GM12878 (cell line): ENCODE measurements around the gene EEF1A1. TPM values are rescaled to one million over a fixed set of nuclear protein-coding genes. Genes with fewer than 3 reads are reported as not detected.

Experiments
- ATAC-seq: fragments of 200-7000 bp; cut with Tn5 transposase; 3 replicates; pipeline ENCODE4 v1.9.1; 2020; ENCODE audit warnings: mild to moderate bottlenecking, moderate library complexity
- BruUV-seq: library from RNA; stranded (reverse); fragments of 400-500 nt; replicated peaks from 2 replicates; lab custom pipeline; 2021; lab: Mats Ljungman, UMichigan
- CTCF ChIA-PET: fragments of 300-600 bp; sonication (Branson Sonifier 250); formaldehyde crosslinking; extraction: SDS; loops from one replicate; lab custom pipeline; 2021; ENCODE audit warnings: inconsistent platforms; lab: Yijun Ruan, JAX
- POLR2A ChIA-PET: fragments of 350-600 bp; formaldehyde crosslinking; extraction: SDS; loops from one replicate; lab custom pipeline; 2021; ENCODE audit warnings: inconsistent platforms; lab: Charles Lee
- RAD21 ChIA-PET: fragments of 300-600 bp; sonication (Branson Sonifier 250); formaldehyde crosslinking; loops from one replicate; lab custom pipeline; 2023; ENCODE audit warnings: antibody characterized with exemption; ENCODE audit not compliant: unreplicated experiment; lab: Charles Lee
- SMC1A ChIA-PET: fragments of 300-600 bp; sonication (Branson Sonifier 250); formaldehyde crosslinking; loops from one replicate; lab custom pipeline; 2023; ENCODE audit not compliant: unreplicated experiment, uncharacterized antibody; lab: Charles Lee
- DNase-seq: peaks from one replicate; pipeline ENCODE4 v3.0.0-alpha.2; 2011; ENCODE audit warnings: low read depth, low spot score
- FAIRE-seq: peaks from 3 replicates; lab custom pipeline; 2011; peaks lifted over from hg19 to GRCh38; lab: Jason Lieb, UNC
- H2AFZ ChIP-seq: 2 replicates; pipeline ENCODE4 v1.6.0; 2011; ENCODE audit warnings: low read depth, low read length, control low read depth; ENCODE audit not compliant: control insufficient read depth
- H3K27ac ChIP-seq: 2 replicates; pipeline ENCODE4 v1.5.1; 2011; ENCODE audit warnings: control low read depth; ENCODE audit not compliant: control insufficient read depth, insufficient read depth
- H3K27me3 ChIP-seq, 2 experiments: replicated peaks in 1 of 2; 2 replicates each; pipeline versions ENCODE4 v1.6.0 to v1.6.1; 2011; ENCODE audit warnings: low read length in 1 of 2; ENCODE audit not compliant: control insufficient read depth in 2 of 2, insufficient read depth in 2 of 2
- H3K36me3 ChIP-seq, 2 experiments: 2 replicates each; pipeline ENCODE4 v1.5.1; 2011; ENCODE audit warnings: low read length in 1 of 2; ENCODE audit not compliant: control insufficient read depth in 2 of 2, insufficient read depth in 2 of 2
- H3K4me1 ChIP-seq: 2 replicates; pipeline ENCODE4 v1.6.1; 2011; ENCODE audit warnings: mild to moderate bottlenecking, low read length, moderate library complexity, mixed read lengths; ENCODE audit not compliant: control insufficient read depth, insufficient read depth
- H3K4me2 ChIP-seq: 2 replicates; pipeline ENCODE4 v1.6.0; 2011; ENCODE audit warnings: control low read depth; ENCODE audit not compliant: control insufficient read depth, insufficient read depth
- H3K4me3 ChIP-seq: fragments of 200-600 bp; sonication (generic); 2 replicates; pipeline ENCODE4 v1.5.1; 2016
- H3K79me2 ChIP-seq: 2 replicates; pipeline ENCODE4 v1.6.0; 2011; ENCODE audit warnings: low read length; ENCODE audit not compliant: control insufficient read depth, insufficient read depth
- H3K9ac ChIP-seq: 2 replicates; pipeline ENCODE4 v1.8.0; 2011; ENCODE audit warnings: low read length, control low read depth, mixed read lengths; ENCODE audit not compliant: control insufficient read depth, insufficient read depth
- H3K9me3 ChIP-seq: replicated peaks from 3 replicates; pipeline ENCODE4 v1.5.1; 2011; ENCODE audit warnings: mild to moderate bottlenecking, low read length; ENCODE audit not compliant: control insufficient read depth, insufficient read depth
- H4K20me1 ChIP-seq: 2 replicates; pipeline ENCODE4 v1.6.0; 2011; ENCODE audit not compliant: control insufficient read depth, insufficient read depth
- ESRRA ChIP-seq: IDR thresholded peaks from 2 replicates; pipeline ENCODE4 v1.6.1; 2012; ENCODE audit warnings: mild to moderate bottlenecking, low read length, improper control_type of control experiment
- RB1 ChIP-seq: fragments of 450-650 bp; formaldehyde crosslinking; IDR thresholded peaks from 2 replicates; pipeline ENCODE4 v1.6.1; 2017; ENCODE audit warnings: mild to moderate bottlenecking, borderline replicate concordance
- SRF ChIP-seq, 2 experiments: IDR thresholded peaks; 2 replicates each; pipeline ENCODE4 v1.6.1; 2011; ENCODE audit warnings: low read depth in 2 of 2, low read length in 2 of 2, mild to moderate bottlenecking in 1 of 2, moderate library complexity in 1 of 2
- WGBS: methylation state at CpG from one replicate; pipeline ENCODE4 v1.1.6; 2016; ENCODE audit warnings: low lambda C conversion rate; ENCODE audit not compliant: insufficient replicate concordance, insufficient coverage; ENCODE audit errors: missing lambda C conversion rate; 5-methylcytosine and 5-hydroxymethylcytosine counted together
- in situ Hi-C: fragments of 300-500 bp; cut with MboI; formaldehyde crosslinking; loops from 9 replicates; pipeline ENCODE4 v1.14.3; 2018; ENCODE audit warnings: mixed read lengths
- intact Hi-C: fragments of 100-400 bp; cut with micrococcal nuclease; formaldehyde crosslinking; loops from one replicate; pipeline ENCODE4 v1.14.2; 2022; ENCODE audit not compliant: unreplicated experiment
- polyA plus RNA-seq, 11 experiments: library from polyadenylated mRNA; depleted of rRNA in 4 of 11; unstranded in 6 of 11; stranded (reverse) in 5 of 11; fragments of >200 nt; fragmentation: Nextera tagmentation in 4 of 11; fragmentation: Illumina TruSeq in 1 of 11; extraction: Ambion mirVana in 4 of 11; extraction: Trizol in 1 of 11; gene quantifications; 1 replicate in 1 of 11; 2 replicates in 10 of 11; pipeline versions ENCODE4 v1.2.1 to v1.2.3, GENCODE V29; 2011 to 2016; ENCODE audit warnings: inconsistent platforms in 2 of 11, missing spikeins in 2 of 11, low read depth in 1 of 11
- total RNA-seq, 4 experiments: library from RNA; depleted of rRNA in 3 of 4; stranded (reverse); fragments of >200 nt in 3 of 4; fragmentation: Illumina TruSeq in 1 of 4; extraction: Trizol in 1 of 4; gene quantifications; 2 replicates each; pipeline versions ENCODE4 v1.2.1 to v1.2.3, GENCODE V29; 2013 to 2021
- TF ChIP-seq, protein P1 (sequence below): fragments of 450-650 bp; IDR thresholded peaks from 2 replicates; pipeline ENCODE4 v1.6.1; 2018; ENCODE audit warnings: borderline replicate concordance, mild to moderate bottlenecking; ENCODE audit not compliant: partially characterized antibody
- TF ChIP-seq, protein P2 (sequence below): fragments of 450-650 bp; formaldehyde crosslinking; IDR thresholded peaks from 2 replicates; pipeline ENCODE4 v1.4.0; 2022; ENCODE audit warnings: mild to moderate bottlenecking, moderate library complexity

The EEF1A1 gene
- total and polyA plus RNA-seq, 10 of the 15 experiments (the other 5 are each of a cell fraction or from before 2014, with no cell fraction given), result 4,214 to 18,090 (median 14,132) TPM

DNA sequence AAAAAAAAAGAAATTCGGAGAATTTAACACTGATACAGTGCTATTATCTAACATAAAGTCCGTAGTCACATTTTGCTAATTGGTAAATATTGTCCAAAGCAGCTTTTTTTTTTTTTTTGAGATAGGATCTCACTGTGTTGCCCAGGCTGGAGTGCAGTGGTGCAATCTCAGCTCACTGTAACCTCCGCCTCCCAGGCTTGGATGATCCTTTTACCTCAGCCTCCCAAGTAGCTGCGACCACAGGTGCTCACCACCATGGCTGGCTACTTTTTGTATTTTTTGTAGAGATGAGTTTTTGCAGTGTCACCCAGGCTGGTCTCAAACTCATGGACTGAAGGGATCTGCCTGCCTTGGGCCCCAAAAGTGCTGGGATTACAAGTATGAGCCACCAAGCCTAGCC, 43.4 kb downstream of the EEF1A1 start (continued):
- no peak for TF ChIP-seq SRF (IDR thresholded peaks at IDR 0.05; ENCODE audit: low read depth in 2 of 2, low read length in 2 of 2)
- TF ChIP-seq, all 136 proteins: peak for 0

DNA sequence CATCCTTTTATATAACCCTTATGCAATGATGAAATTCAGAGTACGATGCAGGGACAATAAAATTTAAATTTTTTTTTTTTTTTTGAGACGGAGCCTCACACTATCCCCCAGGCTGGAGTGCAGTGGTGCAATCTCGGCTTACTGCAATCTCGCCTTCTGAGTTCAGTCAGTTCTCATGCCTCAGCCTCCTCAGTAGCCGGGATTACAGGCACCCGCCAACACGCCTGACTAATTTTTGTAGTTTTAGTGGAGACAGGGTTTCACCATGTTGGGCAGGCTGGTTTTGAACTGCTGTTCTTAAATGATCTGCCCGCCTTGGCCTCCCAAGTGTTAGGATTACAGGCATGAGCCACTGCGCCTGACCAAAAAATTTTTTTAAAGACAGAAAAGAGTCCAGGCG, 44.1 kb downstream of the EEF1A1 start:
- 96% methylated on average over 10 of the region's 10 CpGs for WGBS
- in situ Hi-C loops, result no loop called here
- CTCF ChIA-PET, result no interaction called here
- SMC1A ChIA-PET, result interaction anchor here (0.6 to 0.7 kb wide), 3 partner anchors 39 to 136 kb away, joined by 3 to 4 read pairs (median 3); no protein-coding TSS in a partner anchor
- RAD21 ChIA-PET, result interaction anchor here (1.1 kb wide), 1 partner anchor 15 kb away, joined by 6 read pairs; no protein-coding TSS in a partner anchor
- H3K4me1 ChIP-seq, result peaks cover 6% of the 10 kb centered on the region; the same call in 1 of the 2 replicates
- H3K27me3 ChIP-seq, result no peaks in the 10 kb centered on the region
- peaks cover 3 to 24% of the 10 kb centered on the region in 2 experiments for H3K36me3 ChIP-seq
- no peak overlapping the region for H3K9ac ChIP-seq
- POLR2A ChIA-PET, result interaction anchor here (1.1 kb wide), 2 partner anchors 12 to 38 kb away, joined by 4 to 5 read pairs; no protein-coding TSS in a partner anchor
- H2AFZ ChIP-seq, result no peak overlapping the region
- no peaks in the 10 kb centered on the region for H3K79me2 ChIP-seq
- H3K4me2 ChIP-seq, result no peak overlapping the region
- no peaks in the 10 kb centered on the region for H3K9me3 ChIP-seq
- intact Hi-C loops, result no loop called here
- DNase-seq (no peak), ATAC-seq (no peak), FAIRE-seq (no peak)
- no peaks in the 10 kb centered on the region for H4K20me1 ChIP-seq
- no peak overlapping the region for H3K27ac ChIP-seq
- no peak overlapping the region for H3K4me3 ChIP-seq
- TF ChIP-seq, protein P1, sequence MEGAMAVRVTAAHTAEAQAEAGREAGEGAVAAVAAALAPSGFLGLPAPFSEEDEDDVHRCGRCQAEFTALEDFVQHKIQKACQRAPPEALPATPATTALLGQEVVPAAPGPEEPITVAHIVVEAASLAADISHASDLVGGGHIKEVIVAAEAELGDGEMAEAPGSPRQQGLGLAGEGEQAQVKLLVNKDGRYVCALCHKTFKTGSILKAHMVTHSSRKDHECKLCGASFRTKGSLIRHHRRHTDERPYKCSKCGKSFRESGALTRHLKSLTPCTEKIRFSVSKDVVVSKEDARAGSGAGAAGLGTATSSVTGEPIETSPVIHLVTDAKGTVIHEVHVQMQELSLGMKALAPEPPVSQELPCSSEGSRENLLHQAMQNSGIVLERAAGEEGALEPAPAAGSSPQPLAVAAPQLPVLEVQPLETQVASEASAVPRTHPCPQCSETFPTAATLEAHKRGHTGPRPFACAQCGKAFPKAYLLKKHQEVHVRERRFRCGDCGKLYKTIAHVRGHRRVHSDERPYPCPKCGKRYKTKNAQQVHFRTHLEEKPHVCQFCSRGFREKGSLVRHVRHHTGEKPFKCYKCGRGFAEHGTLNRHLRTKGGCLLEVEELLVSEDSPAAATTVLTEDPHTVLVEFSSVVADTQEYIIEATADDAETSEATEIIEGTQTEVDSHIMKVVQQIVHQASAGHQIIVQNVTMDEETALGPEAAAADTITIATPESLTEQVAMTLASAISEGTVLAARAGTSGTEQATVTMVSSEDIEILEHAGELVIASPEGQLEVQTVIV, result no peak
- no peak for TF ChIP-seq RB1
- no peak for TF ChIP-seq ESRRA
- TF ChIP-seq, protein P2, sequence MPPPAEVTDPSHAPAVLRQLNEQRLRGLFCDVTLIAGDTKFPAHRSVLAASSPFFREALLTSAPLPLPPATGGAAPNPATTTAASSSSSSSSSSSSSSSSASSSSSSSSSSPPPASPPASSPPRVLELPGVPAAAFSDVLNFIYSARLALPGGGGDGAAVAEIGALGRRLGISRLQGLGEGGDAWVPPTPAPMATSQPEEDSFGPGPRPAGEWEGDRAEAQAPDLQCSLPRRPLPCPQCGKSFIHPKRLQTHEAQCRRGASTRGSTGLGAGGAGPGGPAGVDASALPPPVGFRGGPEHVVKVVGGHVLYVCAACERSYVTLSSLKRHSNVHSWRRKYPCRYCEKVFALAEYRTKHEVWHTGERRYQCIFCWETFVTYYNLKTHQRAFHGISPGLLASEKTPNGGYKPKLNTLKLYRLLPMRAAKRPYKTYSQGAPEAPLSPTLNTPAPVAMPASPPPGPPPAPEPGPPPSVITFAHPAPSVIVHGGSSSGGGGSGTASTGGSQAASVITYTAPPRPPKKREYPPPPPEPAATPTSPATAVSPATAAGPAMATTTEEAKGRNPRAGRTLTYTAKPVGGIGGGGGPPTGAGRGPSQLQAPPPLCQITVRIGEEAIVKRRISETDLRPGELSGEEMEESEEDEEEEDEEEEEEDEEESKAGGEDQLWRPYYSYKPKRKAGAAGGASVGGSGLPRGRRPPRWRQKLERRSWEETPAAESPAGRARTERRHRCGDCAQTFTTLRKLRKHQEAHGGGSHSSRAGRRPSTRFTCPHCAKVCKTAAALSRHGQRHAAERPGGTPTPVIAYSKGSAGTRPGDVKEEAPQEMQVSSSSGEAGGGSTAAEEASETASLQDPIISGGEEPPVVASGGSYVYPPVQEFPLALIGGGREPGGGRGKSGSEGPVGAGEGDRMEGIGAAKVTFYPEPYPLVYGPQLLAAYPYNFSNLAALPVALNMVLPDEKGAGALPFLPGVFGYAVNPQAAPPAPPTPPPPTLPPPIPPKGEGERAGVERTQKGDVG (CRISPR knock-in tag), result no peak
- BruUV-seq, result no TSS peak
